ENCODE measurements around the gene BMP6.

- TF ChIP-seq POLR2A (IDR thresholded peaks at IDR 0.05; ENCODE audit: borderline replicate concordance, extremely low read depth, insufficient read depth, insufficient read length), result no peak
- TF ChIP-seq, protein P1, sequence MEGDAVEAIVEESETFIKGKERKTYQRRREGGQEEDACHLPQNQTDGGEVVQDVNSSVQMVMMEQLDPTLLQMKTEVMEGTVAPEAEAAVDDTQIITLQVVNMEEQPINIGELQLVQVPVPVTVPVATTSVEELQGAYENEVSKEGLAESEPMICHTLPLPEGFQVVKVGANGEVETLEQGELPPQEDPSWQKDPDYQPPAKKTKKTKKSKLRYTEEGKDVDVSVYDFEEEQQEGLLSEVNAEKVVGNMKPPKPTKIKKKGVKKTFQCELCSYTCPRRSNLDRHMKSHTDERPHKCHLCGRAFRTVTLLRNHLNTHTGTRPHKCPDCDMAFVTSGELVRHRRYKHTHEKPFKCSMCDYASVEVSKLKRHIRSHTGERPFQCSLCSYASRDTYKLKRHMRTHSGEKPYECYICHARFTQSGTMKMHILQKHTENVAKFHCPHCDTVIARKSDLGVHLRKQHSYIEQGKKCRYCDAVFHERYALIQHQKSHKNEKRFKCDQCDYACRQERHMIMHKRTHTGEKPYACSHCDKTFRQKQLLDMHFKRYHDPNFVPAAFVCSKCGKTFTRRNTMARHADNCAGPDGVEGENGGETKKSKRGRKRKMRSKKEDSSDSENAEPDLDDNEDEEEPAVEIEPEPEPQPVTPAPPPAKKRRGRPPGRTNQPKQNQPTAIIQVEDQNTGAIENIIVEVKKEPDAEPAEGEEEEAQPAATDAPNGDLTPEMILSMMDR (IDR thresholded peaks at IDR 0.05 in 2 of 3, conservative IDR thresholded peaks at IDR 0.05 in 1 of 3; ENCODE audit: borderline replicate concordance in 1 of 3, insufficient read depth in 1 of 3, low read depth in 2 of 3, low read length in 2 of 3), result no peak
- no peak for TF ChIP-seq POLR2AphosphoS5 (IDR thresholded peaks at IDR 0.05; ENCODE audit: low read depth, low read length)
Measured at GRCh38 chr6:7914311-7914710, 188.4 kb downstream of the BMP6 start.

Data from HCT116 (cell line).